MM.1S (cell line): Measurements from ENCODE around the gene CDK5RAP3.

Experiments used
- CTCF ChIP-seq: fragments of 300-600 bp; sonication (generic); IDR thresholded peaks from 2 replicates; pipeline ENCODE4 v1.5.1; 2016; ENCODE audit warnings: antibody characterized with exemption, low read length, mixed read lengths
- EZH2 ChIP-seq: fragments of 300-600 bp; sonication (generic); optimal IDR thresholded peaks from 2 replicates; pipeline ENCODE3; 2017; ENCODE audit warnings: low read depth, mild to moderate bottlenecking, antibody characterized with exemption, low read length, mixed read lengths
- EZH2phosphoT487 ChIP-seq: fragments of 300-600 bp; sonication (generic); IDR thresholded peaks from 2 replicates; pipeline ENCODE4 v1.6.1; 2018; ENCODE audit warnings: antibody characterized with exemption, low read length

- no peak for TF ChIP-seq CTCF
- TF ChIP-seq EZH2phosphoT487: no peak
- no peak for TF ChIP-seq EZH2
Measured at GRCh38 chr17:47994724-47995123, 23.8 kb downstream of the CDK5RAP3 start.
